Measurements from ENCODE around the gene MRTFA.
"Not testable (repeated sequence)": the region's sequence is repeated elsewhere in the genome, so short reads cannot be mapped to it uniquely, and the experiment has no call there.

Gene MRTFA

GRCh38 chr22:40518840-40519239 lies 117.7 kb downstream of the MRTFA start:
- Histone ChIP-seq H3K4me3 (ENCODE audit: low read depth in 1 of 2, low read length in 2 of 2) (peak overlapping the region in 1 of 2 donors; percentile 33), H3K9ac (ENCODE audit: low read depth in 1 of 2, low read length in 2 of 2) (peak overlapping the region in 1 of 2 donors; percentile 53), H3K27me3 (ENCODE audit: control insufficient read depth in 1 of 2, insufficient read depth in 2 of 2, low read length in 2 of 2) (no peaks in the 10 kb centered on the region), H3K9me3 (ENCODE audit: control insufficient read depth in 1 of 2, low read length in 2 of 2) (no peaks in the 10 kb centered on the region), H3K36me3 (ENCODE audit: control insufficient read depth in 1 of 2, insufficient read depth in 2 of 2, low read length in 2 of 2) (no peaks in the 10 kb centered on the region), H3K4me1 (ENCODE audit: control insufficient read depth in 1 of 2, insufficient read depth in 2 of 2, low read length in 2 of 2) (peaks cover 8 to 13% of the 10 kb centered on the region in 2 donors), H3K27ac (ENCODE audit: low read depth, low read length) (peak overlapping the region; percentile 72)

GRCh38 chr22:40517631-40518030 lies 118.9 kb downstream of the MRTFA start:
- Histone ChIP-seq H3K27me3 (ENCODE audit: control insufficient read depth in 1 of 2, insufficient read depth in 2 of 2, low read length in 2 of 2) (no peaks in the 10 kb centered on the region), H3K36me3 (ENCODE audit: control insufficient read depth in 1 of 2, insufficient read depth in 2 of 2, low read length in 2 of 2) (no peaks in the 10 kb centered on the region), H3K27ac (ENCODE audit: low read depth, low read length) (no peak overlapping the region), H3K4me3 (ENCODE audit: low read depth in 1 of 2, low read length in 2 of 2) (no peak overlapping the region), H3K4me1 (ENCODE audit: control insufficient read depth in 1 of 2, insufficient read depth in 2 of 2, low read length in 2 of 2) (peaks cover 8 to 13% of the 10 kb centered on the region in 2 donors), H3K9ac (ENCODE audit: low read depth in 1 of 2, low read length in 2 of 2) (no peak overlapping the region), H3K9me3 (ENCODE audit: control insufficient read depth in 1 of 2, low read length in 2 of 2) (no peaks in the 10 kb centered on the region)

- Histone ChIP-seq H3K36me3 (ENCODE audit: control insufficient read depth in 1 of 2, insufficient read depth in 2 of 2, low read length in 2 of 2) (no peaks in the 10 kb centered on the region), H3K27me3 (ENCODE audit: control insufficient read depth in 1 of 2, insufficient read depth in 2 of 2, low read length in 2 of 2) (no peaks in the 10 kb centered on the region), H3K9ac (ENCODE audit: low read depth in 1 of 2, low read length in 2 of 2) (no peak overlapping the region), H3K4me1 (ENCODE audit: control insufficient read depth in 1 of 2, insufficient read depth in 2 of 2, low read length in 2 of 2) (peaks cover 11 to 16% of the 10 kb centered on the region in 2 donors), H3K4me3 (ENCODE audit: low read depth in 1 of 2, low read length in 2 of 2) (no peak overlapping the region), H3K27ac (ENCODE audit: low read depth, low read length) (no peak overlapping the region), H3K9me3 (ENCODE audit: control insufficient read depth in 1 of 2, low read length in 2 of 2) (no peaks in the 10 kb centered on the region)
These were observed 120.1 kb downstream of the MRTFA start for GRCh38 chr22:40516416-40516815.

GRCh38 chr22:40512426-40513136 lies 123.9 kb downstream of the MRTFA start:
- Histone ChIP-seq H3K4me1 (ENCODE audit: control insufficient read depth in 1 of 2, insufficient read depth in 2 of 2, low read length in 2 of 2) (peaks cover 17 to 32% of the 10 kb centered on the region in 2 donors), H3K27me3 (ENCODE audit: control insufficient read depth in 1 of 2, insufficient read depth in 2 of 2, low read length in 2 of 2) (no peaks in the 10 kb centered on the region), H3K9ac (ENCODE audit: low read depth in 1 of 2, low read length in 2 of 2) (no peak overlapping the region), H3K9me3 (ENCODE audit: control insufficient read depth in 1 of 2, low read length in 2 of 2) (no peaks in the 10 kb centered on the region), H3K36me3 (ENCODE audit: control insufficient read depth in 1 of 2, insufficient read depth in 2 of 2, low read length in 2 of 2) (no peaks in the 10 kb centered on the region), H3K4me3 (ENCODE audit: low read depth in 1 of 2, low read length in 2 of 2) (no peak overlapping the region), H3K27ac (ENCODE audit: low read depth, low read length) (no peak overlapping the region)

GRCh38 chr22:40511604-40512003 lies 124.9 kb downstream of the MRTFA start:
- Histone ChIP-seq H3K4me1 (ENCODE audit: control insufficient read depth in 1 of 2, insufficient read depth in 2 of 2, low read length in 2 of 2) (peaks cover 17 to 32% of the 10 kb centered on the region in 2 donors), H3K27me3 (ENCODE audit: control insufficient read depth in 1 of 2, insufficient read depth in 2 of 2, low read length in 2 of 2) (no peaks in the 10 kb centered on the region), H3K9me3 (ENCODE audit: control insufficient read depth in 1 of 2, low read length in 2 of 2) (no peaks in the 10 kb centered on the region), H3K4me3 (ENCODE audit: low read depth in 1 of 2, low read length in 2 of 2) (no peak overlapping the region), H3K36me3 (ENCODE audit: control insufficient read depth in 1 of 2, insufficient read depth in 2 of 2, low read length in 2 of 2) (no peaks in the 10 kb centered on the region), H3K9ac (ENCODE audit: low read depth in 1 of 2, low read length in 2 of 2) (no peak overlapping the region), H3K27ac (ENCODE audit: low read depth, low read length) (no peak overlapping the region)

- H3K4me1 ChIP-seq (ENCODE audit: control insufficient read depth in 1 of 2, insufficient read depth in 2 of 2, low read length in 2 of 2) = peaks cover 17 to 32% of the 10 kb centered on the region in 2 donors
These were observed 125.7 kb downstream of the MRTFA start for GRCh38 chr22:40510631-40511364.

GRCh38 chr22:40509401-40510134 lies 127.0 kb downstream of the MRTFA start:
- Histone ChIP-seq H3K27me3 (ENCODE audit: control insufficient read depth in 1 of 2, insufficient read depth in 2 of 2, low read length in 2 of 2) (no peaks in the 10 kb centered on the region), H3K9me3 (ENCODE audit: control insufficient read depth in 1 of 2, low read length in 2 of 2) (no peaks in the 10 kb centered on the region), H3K9ac (ENCODE audit: low read depth in 1 of 2, low read length in 2 of 2) (peak overlapping the region in 1 of 2 donors; percentile 28), H3K4me1 (ENCODE audit: control insufficient read depth in 1 of 2, insufficient read depth in 2 of 2, low read length in 2 of 2) (peaks cover 17 to 43% of the 10 kb centered on the region in 2 donors), H3K4me3 (ENCODE audit: low read depth in 1 of 2, low read length in 2 of 2) (no peak overlapping the region), H3K36me3 (ENCODE audit: control insufficient read depth in 1 of 2, insufficient read depth in 2 of 2, low read length in 2 of 2) (no peaks in the 10 kb centered on the region), H3K27ac (ENCODE audit: low read depth, low read length) (peak overlapping the region; percentile 53)

More at GRCh38 chr22:40510631-40511364, 125.7 kb downstream of the MRTFA start:
- no peak overlapping the region for H3K27ac ChIP-seq (ENCODE audit: low read depth, low read length)
- no peak overlapping the region for H3K9ac ChIP-seq (ENCODE audit: low read depth in 1 of 2, low read length in 2 of 2)
- H3K9me3 ChIP-seq (ENCODE audit: control insufficient read depth in 1 of 2, low read length in 2 of 2) = no peaks in the 10 kb centered on the region
- H3K4me3 ChIP-seq (ENCODE audit: low read depth in 1 of 2, low read length in 2 of 2) = no peak overlapping the region
- H3K36me3 ChIP-seq (ENCODE audit: control insufficient read depth in 1 of 2, insufficient read depth in 2 of 2, low read length in 2 of 2) = no peaks in the 10 kb centered on the region
- no peaks in the 10 kb centered on the region for H3K27me3 ChIP-seq (ENCODE audit: control insufficient read depth in 1 of 2, insufficient read depth in 2 of 2, low read length in 2 of 2)

GRCh38 chr22:40508046-40508445 lies 128.5 kb downstream of the MRTFA start:
- peaks cover 17 to 44% of the 10 kb centered on the region in 2 donors for H3K4me1 ChIP-seq (ENCODE audit: control insufficient read depth in 1 of 2, insufficient read depth in 2 of 2, low read length in 2 of 2)
- H3K27me3 ChIP-seq (ENCODE audit: control insufficient read depth in 1 of 2, insufficient read depth in 2 of 2, low read length in 2 of 2); H3K27ac ChIP-seq (ENCODE audit: low read depth, low read length): not testable (repeated sequence)

GRCh38 chr22:40507491-40507890 lies 129.0 kb downstream of the MRTFA start:
- H3K27ac ChIP-seq (ENCODE audit: low read depth, low read length) = no peak overlapping the region
- H3K4me3 ChIP-seq (ENCODE audit: low read depth in 1 of 2, low read length in 2 of 2) = no peak overlapping the region
- no peaks in the 10 kb centered on the region for H3K27me3 ChIP-seq (ENCODE audit: control insufficient read depth in 1 of 2, insufficient read depth in 2 of 2, low read length in 2 of 2)
- no peaks in the 10 kb centered on the region for H3K36me3 ChIP-seq (ENCODE audit: control insufficient read depth in 1 of 2, insufficient read depth in 2 of 2, low read length in 2 of 2)
- no peaks in the 10 kb centered on the region for H3K9me3 ChIP-seq (ENCODE audit: control insufficient read depth in 1 of 2, low read length in 2 of 2)
- peaks cover 17 to 44% of the 10 kb centered on the region in 2 donors for H3K4me1 ChIP-seq (ENCODE audit: control insufficient read depth in 1 of 2, insufficient read depth in 2 of 2, low read length in 2 of 2)
- H3K9ac ChIP-seq (ENCODE audit: low read depth in 1 of 2, low read length in 2 of 2) = no peak overlapping the region

More at GRCh38 chr22:40508046-40508445, 128.5 kb downstream of the MRTFA start:
- H3K36me3 ChIP-seq (ENCODE audit: control insufficient read depth in 1 of 2, insufficient read depth in 2 of 2, low read length in 2 of 2); H3K4me3 ChIP-seq (ENCODE audit: low read depth in 1 of 2, low read length in 2 of 2); H3K9ac ChIP-seq (ENCODE audit: low read depth in 1 of 2, low read length in 2 of 2); H3K9me3 ChIP-seq (ENCODE audit: control insufficient read depth in 1 of 2, low read length in 2 of 2): not testable (repeated sequence)

GRCh38 chr22:40506762-40507161 lies 129.8 kb downstream of the MRTFA start:
- Histone ChIP-seq H3K36me3 (ENCODE audit: control insufficient read depth in 1 of 2, insufficient read depth in 2 of 2, low read length in 2 of 2) (no peaks in the 10 kb centered on the region), H3K9me3 (ENCODE audit: control insufficient read depth in 1 of 2, low read length in 2 of 2) (no peaks in the 10 kb centered on the region), H3K9ac (ENCODE audit: low read depth in 1 of 2, low read length in 2 of 2) (no peak overlapping the region), H3K27ac (ENCODE audit: low read depth, low read length) (no peak overlapping the region), H3K27me3 (ENCODE audit: control insufficient read depth in 1 of 2, insufficient read depth in 2 of 2, low read length in 2 of 2) (no peaks in the 10 kb centered on the region), H3K4me1 (ENCODE audit: control insufficient read depth in 1 of 2, insufficient read depth in 2 of 2, low read length in 2 of 2) (peaks cover 17 to 44% of the 10 kb centered on the region in 2 donors), H3K4me3 (ENCODE audit: low read depth in 1 of 2, low read length in 2 of 2) (no peak overlapping the region)
